SU-DHL-6 (cell line): ENCODE measurements around the gene PPM1L.

Source experiments
- H2AFZ ChIP-seq: fragments of 200-600 bp; sonication (generic); 2 replicates; pipeline ENCODE4 v1.6.1; 2014; ENCODE audit warnings: low read depth, mild to moderate bottlenecking, moderate library complexity, mixed read lengths, antibody characterized with exemption, low read length; ENCODE audit not compliant: severe bottlenecking
- H3F3A ChIP-seq: fragments of 200-600 bp; shearing (Covaris generic); 2 replicates; pipeline ENCODE4 v1.6.0; 2016; ENCODE audit warnings: antibody characterized with exemption, mild to moderate bottlenecking; ENCODE audit not compliant: insufficient read depth
- H3K27ac ChIP-seq: fragments of 200-600 bp; sonication (generic); 2 replicates; pipeline ENCODE4 v1.5.1; 2016; ENCODE audit warnings: low read depth, mild to moderate bottlenecking, low read length, moderate library complexity, mixed read lengths
- H3K27me3 ChIP-seq: fragments of 200-600 bp; sonication (generic), shearing (Covaris generic); 2 replicates; pipeline ENCODE4 v1.6.0; 2014; ENCODE audit warnings: mild to moderate bottlenecking, low read length
- H3K36me3 ChIP-seq: fragments of 200-600 bp; sonication (generic); 2 replicates; pipeline ENCODE4 v1.6.1; 2014; ENCODE audit warnings: mild to moderate bottlenecking, low read length, mixed read lengths
- H3K4me2 ChIP-seq: fragments of 300-600, 200-600 bp; shearing (Covaris generic), sonication (generic); 2 replicates; pipeline ENCODE4 v1.6.0; 2014; ENCODE audit warnings: low read length, low read depth, mild to moderate bottlenecking; ENCODE audit not compliant: poor library complexity, severe bottlenecking
- H3K4me3 ChIP-seq: fragments of 200-600 bp; sonication (generic); 2 replicates; pipeline ENCODE4 v1.5.1; 2014; ENCODE audit warnings: antibody characterized with exemption, low read length, mild to moderate bottlenecking, mixed read lengths; ENCODE audit not compliant: insufficient read depth, poor library complexity, severe bottlenecking
- H3K79me2 ChIP-seq: fragments of 200-600 bp; sonication (generic); 2 replicates; pipeline ENCODE4 v1.6.1; 2014; ENCODE audit warnings: mild to moderate bottlenecking, low read length, moderate library complexity; ENCODE audit not compliant: insufficient read depth
- H3K9ac ChIP-seq: fragments of 200-600 bp; sonication (generic); 2 replicates; pipeline ENCODE4 v1.7.0; 2014; ENCODE audit warnings: mild to moderate bottlenecking, low read length
- H3K9me2 ChIP-seq: fragments of 200-600 bp; sonication (generic); replicated peaks from 2 replicates; pipeline ENCODE4 v1.6.1; 2014; ENCODE audit warnings: low read length; ENCODE audit not compliant: insufficient read depth
- H3K9me3 ChIP-seq: fragments of 200-600 bp; sonication (generic); 2 replicates; pipeline ENCODE4 v1.6.1; 2014; ENCODE audit warnings: low read length, mixed read lengths; ENCODE audit not compliant: insufficient read depth
- H4K20me1 ChIP-seq: fragments of 200-600 bp; sonication (generic); 2 replicates; pipeline ENCODE4 v1.6.1; 2014; ENCODE audit warnings: low read depth, mild to moderate bottlenecking, antibody characterized with exemption, low read length, moderate library complexity, mixed read lengths
- CTCF ChIP-seq: fragments of 200-600 bp; sonication (generic); IDR thresholded peaks from one replicate; pipeline ENCODE4 v1.5.1; 2017; ENCODE audit warnings: antibody characterized with exemption, mild to moderate bottlenecking, low read length, moderate library complexity; ENCODE audit not compliant: insufficient read depth, poor library complexity, severe bottlenecking
- EZH2phosphoT487 ChIP-seq: fragments of 200-600 bp; sonication (generic), shearing (Covaris generic); conservative IDR thresholded peaks from 2 replicates; pipeline ENCODE4 v1.6.1; 2018; ENCODE audit warnings: mild to moderate bottlenecking, antibody characterized with exemption, low read length, moderate library complexity, mixed read lengths

The PPM1L gene

GRCh38 chr3:160943996-160944395 lies 188.0 kb downstream of the PPM1L start:
- no peaks in the 10 kb centered on the region for H3K9me2 ChIP-seq
- no peak overlapping the region for H3K4me2 ChIP-seq
- H3K9ac ChIP-seq, result no peak overlapping the region
- no peak overlapping the region for H2AFZ ChIP-seq
- no peak for TF ChIP-seq CTCF
- no peak for TF ChIP-seq EZH2phosphoT487
- no peak overlapping the region for H3K4me3 ChIP-seq
- no peaks in the 10 kb centered on the region for H3F3A ChIP-seq
- H3K79me2 ChIP-seq, result no peaks in the 10 kb centered on the region
- no peaks in the 10 kb centered on the region for H3K36me3 ChIP-seq
- no peak overlapping the region for H3K27ac ChIP-seq
- no peaks in the 10 kb centered on the region for H3K9me3 ChIP-seq
- no peaks in the 10 kb centered on the region for H3K27me3 ChIP-seq
- H4K20me1 ChIP-seq, result no peaks in the 10 kb centered on the region

GRCh38 chr3:160945336-160945735 lies 189.3 kb downstream of the PPM1L start:
- Histone ChIP-seq H4K20me1 (no peaks in the 10 kb centered on the region), H3K4me2 (no peak overlapping the region), H3K9me3 (no peaks in the 10 kb centered on the region), H3K27ac (no peak overlapping the region), H3K36me3 (no peaks in the 10 kb centered on the region), H3K79me2 (no peaks in the 10 kb centered on the region), H2AFZ (no peak overlapping the region), H3K4me3 (no peak overlapping the region), H3K9ac (no peak overlapping the region), H3F3A (no peaks in the 10 kb centered on the region), H3K9me2 (no peaks in the 10 kb centered on the region), H3K27me3 (no peaks in the 10 kb centered on the region)
- TF ChIP-seq EZH2phosphoT487 (no peak), CTCF (no peak)

DNA sequence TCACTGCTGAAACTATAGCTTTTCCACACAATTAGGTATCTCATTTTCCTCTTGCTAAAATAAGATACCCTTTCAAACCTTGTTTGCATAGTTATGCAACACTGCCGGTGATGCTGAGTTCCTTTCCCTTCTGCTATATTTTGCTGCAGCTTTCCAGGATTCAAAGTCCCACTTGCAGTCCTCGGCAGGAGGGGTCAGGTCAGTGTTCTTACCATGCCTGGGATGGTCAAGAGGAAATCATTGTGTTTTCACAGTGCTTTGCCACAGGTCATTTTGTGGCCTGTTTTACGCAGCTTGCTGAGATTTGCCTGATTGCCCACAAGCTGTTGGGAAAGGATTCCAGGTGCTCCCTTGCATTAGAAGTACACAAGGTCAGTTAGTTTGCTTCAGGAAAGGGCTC lies 192.2 kb downstream of the PPM1L start:
- no peaks in the 10 kb centered on the region for H3F3A ChIP-seq
- H3K4me2 ChIP-seq, result no peak overlapping the region
- TF ChIP-seq CTCF (no peak), EZH2phosphoT487 (no peak)
- no peaks in the 10 kb centered on the region for H3K9me2 ChIP-seq
- H3K79me2 ChIP-seq, result no peaks in the 10 kb centered on the region
- H2AFZ ChIP-seq, result no peak overlapping the region
- H3K9me3 ChIP-seq, result no peaks in the 10 kb centered on the region
- H3K27me3 ChIP-seq, result no peaks in the 10 kb centered on the region
- no peaks in the 10 kb centered on the region for H3K36me3 ChIP-seq
- no peaks in the 10 kb centered on the region for H4K20me1 ChIP-seq
- H3K9ac ChIP-seq, result no peak overlapping the region
- H3K27ac ChIP-seq, result no peak overlapping the region
- no peak overlapping the region for H3K4me3 ChIP-seq

- Histone ChIP-seq H2AFZ (no peak overlapping the region), H3K9me3 (no peaks in the 10 kb centered on the region), H3K27me3 (no peaks in the 10 kb centered on the region), H3K27ac (no peak overlapping the region), H4K20me1 (no peaks in the 10 kb centered on the region), H3K9ac (no peak overlapping the region), H3K4me3 (no peak overlapping the region), H3K36me3 (no peaks in the 10 kb centered on the region), H3F3A (no peaks in the 10 kb centered on the region), H3K79me2 (no peaks in the 10 kb centered on the region), H3K9me2 (no peaks in the 10 kb centered on the region), H3K4me2 (no peak overlapping the region)
- TF ChIP-seq CTCF (no peak), EZH2phosphoT487 (no peak)
Observed at GRCh38 chr3:160949460-160949859, 193.4 kb downstream of the PPM1L start.
